Stimulated activated CD4-positive, alpha-beta T cell treated with anti-CD3 and anti-CD28 coated beads, Interleukin-2, amount 100 ng/mL, for 4 hours (primary cell): ENCODE data around the gene ERP27.

Experiments
- DNase-seq: peaks from one replicate; pipeline ENCODE4 v3.0.0-alpha.2; 2020; ENCODE audit warnings: low read depth

ERP27 gene

DNA sequence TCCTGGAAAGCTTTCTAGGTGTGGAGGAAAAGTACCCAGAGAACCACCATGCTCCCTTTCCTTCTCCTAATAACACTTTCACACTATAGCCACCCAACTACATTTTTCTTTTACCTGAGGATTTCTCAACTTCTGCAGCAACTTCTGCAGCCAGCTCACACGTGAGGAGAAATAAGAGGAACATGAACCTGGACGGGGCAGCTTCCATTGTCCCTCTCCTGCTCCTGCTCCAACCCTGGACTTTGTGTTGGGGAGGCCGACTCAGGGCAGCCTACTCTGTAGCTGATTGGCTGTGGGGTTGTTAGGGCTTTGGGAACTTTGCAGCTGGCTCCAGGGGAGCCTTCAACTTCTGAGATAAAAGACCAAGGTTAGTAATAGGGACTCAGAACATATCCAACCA is at the start of gene ERP27:
Gene ERP27 (minus strand): TSS at position 237 of the 400 bp plus-strand sequence. CDS start 29 bp downstream, at position 208.
- DNase-seq, result no peak

- DNase-seq, result no peak
These were observed 49.7 kb upstream of the ERP27 start for GRCh38 chr12:14988035-14988434.

DNA sequence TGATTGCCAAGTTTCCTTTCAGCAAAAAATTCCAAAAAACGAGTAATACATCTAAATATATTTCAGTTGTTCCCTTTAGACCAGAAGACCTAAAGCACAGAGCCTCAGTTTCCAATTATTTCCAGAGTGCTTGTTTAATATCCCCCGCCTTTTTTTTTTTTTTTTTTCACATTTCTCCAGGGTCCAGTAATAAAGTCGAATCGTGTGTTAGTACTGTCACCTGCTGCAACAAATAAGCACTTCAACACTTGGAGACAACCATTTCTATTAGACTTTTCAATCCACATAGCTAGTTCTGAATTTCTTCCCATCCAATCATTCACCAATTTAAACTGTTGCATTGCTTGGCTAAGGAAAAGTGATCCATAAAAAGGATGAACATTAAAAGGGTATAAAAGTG is 48.1 kb upstream of the ERP27 start:
- DNase-seq, result no peak

GRCh38 chr12:14984766-14985285 is 46.5 kb upstream of the ERP27 start:
- DNase-seq, result no peak

DNA sequence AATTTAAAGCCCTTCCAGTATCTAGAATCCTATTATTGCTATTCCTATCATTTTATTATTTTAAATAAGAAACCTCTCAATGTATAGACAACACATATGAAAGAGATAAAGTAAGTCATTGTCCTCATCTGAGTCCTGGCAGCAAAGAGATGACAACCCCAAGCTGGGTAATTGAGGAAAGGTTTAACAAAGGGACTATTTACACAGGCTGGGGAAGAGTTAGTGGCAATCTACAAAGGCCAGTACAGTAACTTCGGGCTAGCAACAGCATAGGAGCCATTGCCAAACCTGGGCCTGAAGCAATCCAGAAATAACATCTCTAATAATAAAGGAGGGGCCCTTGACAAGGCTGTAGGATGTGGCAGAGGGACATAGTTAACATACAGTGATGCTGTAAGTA is 45.7 kb upstream of the ERP27 start:
- DNase-seq, result no peak

DNA sequence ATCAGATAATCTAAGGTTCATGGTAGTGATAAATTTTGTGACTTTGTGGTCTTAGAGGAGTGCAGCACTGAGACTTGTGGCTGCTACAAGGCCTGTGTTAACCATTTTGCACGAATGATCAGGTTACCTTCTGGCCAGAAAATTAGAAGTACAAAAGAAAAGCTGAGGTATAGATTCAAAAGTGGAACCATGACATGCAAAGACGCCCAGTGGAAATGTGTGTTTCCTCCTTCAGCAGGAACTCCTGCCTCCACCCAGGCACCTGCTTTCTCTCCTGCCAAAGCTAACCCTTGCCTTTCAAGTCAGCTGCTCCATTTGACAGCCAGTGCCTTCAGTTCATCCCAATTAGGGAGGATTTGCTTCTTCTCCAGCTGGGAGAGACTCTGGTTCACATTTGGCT is 44.7 kb upstream of the ERP27 start:
- no peak for DNase-seq

GRCh38 chr12:14982562-14982961 is 44.2 kb upstream of the ERP27 start:
- no peak for DNase-seq

GRCh38 chr12:14981049-14981448 is 42.7 kb upstream of the ERP27 start:
- no peak for DNase-seq

DNA sequence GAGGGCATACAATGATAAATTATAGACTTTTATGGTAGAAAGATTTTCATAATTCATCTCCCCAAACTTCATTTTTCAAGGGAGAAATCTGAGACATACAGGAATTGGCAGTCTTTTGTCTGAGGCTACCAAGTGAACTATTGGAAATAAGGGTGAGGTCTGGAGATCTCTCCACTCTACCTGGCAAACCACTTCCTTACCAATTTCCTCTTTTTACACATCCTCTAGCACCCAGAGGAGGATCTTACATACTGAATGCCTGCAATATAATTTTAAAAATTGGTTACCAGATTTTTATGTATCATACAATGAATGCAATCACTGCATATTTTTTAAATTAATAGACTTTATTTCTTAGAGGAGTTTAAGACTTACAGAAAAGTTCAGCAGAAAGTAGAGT is 41.1 kb upstream of the ERP27 start:
- DNase-seq, result no peak

GRCh38 chr12:14976658-14977057 is 38.3 kb upstream of the ERP27 start:
- DNase-seq, result no peak

GRCh38 chr12:14975457-14975856 is 37.1 kb upstream of the ERP27 start:
- DNase-seq, result no peak

- no peak for DNase-seq
These were observed 36.3 kb upstream of the ERP27 start for GRCh38 chr12:14974633-14975032.

GRCh38 chr12:14972816-14973215 is 34.5 kb upstream of the ERP27 start, which contains the start of gene PDE6H:
PDE6H (plus strand) TSS chr12:14973042; CDS start chr12:14978013, 4,971 bp downstream.
- no peak for DNase-seq

- DNase-seq, result no peak
These were observed 32.1 kb upstream of the ERP27 start for GRCh38 chr12:14970473-14970872.

GRCh38 chr12:14968478-14968877 is 30.1 kb upstream of the ERP27 start:
- DNase-seq, result no peak

- DNase-seq, result no peak
These were observed 26.9 kb upstream of the ERP27 start for GRCh38 chr12:14965221-14965620.

- DNase-seq, result no peak
These were observed 26.1 kb upstream of the ERP27 start for GRCh38 chr12:14964406-14964805.

GRCh38 chr12:14963520-14963919 is 25.2 kb upstream of the ERP27 start:
- DNase-seq, result no peak

GRCh38 chr12:14962797-14963196 is 24.5 kb upstream of the ERP27 start:
- no peak for DNase-seq

DNA sequence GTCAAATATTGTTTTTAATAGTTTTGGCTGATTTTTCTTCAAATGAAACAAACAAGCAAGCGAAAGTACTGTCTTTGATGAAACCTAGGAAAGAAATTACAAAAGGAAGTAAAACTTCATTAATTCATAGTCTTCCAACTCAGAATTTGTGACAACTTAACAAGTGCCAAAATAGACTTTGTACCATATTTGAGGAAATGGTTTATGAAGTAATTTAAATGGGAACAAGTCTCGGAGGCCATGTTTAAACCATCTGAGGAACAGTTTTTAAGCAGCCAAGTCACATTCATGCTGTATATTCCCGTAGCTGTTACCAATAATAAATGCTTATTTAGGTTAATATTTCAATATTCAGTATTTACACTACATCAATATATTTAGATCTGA is 23.8 kb upstream of the ERP27 start:
- DNase-seq, result no peak

DNA sequence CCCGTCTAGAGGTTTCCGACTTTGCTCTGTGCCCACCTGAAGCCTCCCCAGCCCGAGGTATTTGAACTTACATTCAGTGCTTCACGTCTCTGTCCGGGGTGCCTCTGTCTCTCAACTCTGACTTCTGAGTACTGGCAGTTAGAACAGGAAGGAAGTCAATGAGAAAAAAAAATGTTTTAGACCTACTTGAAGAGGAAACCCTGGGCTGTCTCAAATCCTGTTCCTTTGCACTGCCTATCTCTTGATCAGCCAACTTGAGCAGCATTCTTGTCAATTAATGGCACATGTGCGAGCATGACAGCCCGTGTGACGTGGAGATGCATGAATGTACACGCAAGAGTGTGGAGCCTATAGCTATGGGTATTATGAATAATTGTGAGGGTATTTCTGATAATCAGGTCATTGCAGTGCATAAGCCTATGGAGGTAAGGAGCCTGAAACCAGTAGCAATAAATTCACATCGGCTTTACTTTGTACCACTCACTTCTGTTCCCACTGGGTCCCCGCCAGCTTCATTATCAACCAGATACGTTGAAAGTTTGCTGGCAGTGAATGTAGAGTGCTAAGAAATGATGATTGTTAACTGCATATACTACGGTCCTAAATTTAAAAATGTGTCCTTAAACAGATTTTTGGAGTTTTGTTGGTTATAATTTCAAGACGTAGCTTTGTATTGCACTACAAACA is 23.3 kb upstream of the ERP27 start, which contains the start of gene ARHGDIB:
Gene ARHGDIB (minus strand): TSS at position 136 of the 687 bp plus-strand sequence. CDS start 10,889 bp downstream, outside the sequence.
- peak; percentile 61 for DNase-seq

DNA sequence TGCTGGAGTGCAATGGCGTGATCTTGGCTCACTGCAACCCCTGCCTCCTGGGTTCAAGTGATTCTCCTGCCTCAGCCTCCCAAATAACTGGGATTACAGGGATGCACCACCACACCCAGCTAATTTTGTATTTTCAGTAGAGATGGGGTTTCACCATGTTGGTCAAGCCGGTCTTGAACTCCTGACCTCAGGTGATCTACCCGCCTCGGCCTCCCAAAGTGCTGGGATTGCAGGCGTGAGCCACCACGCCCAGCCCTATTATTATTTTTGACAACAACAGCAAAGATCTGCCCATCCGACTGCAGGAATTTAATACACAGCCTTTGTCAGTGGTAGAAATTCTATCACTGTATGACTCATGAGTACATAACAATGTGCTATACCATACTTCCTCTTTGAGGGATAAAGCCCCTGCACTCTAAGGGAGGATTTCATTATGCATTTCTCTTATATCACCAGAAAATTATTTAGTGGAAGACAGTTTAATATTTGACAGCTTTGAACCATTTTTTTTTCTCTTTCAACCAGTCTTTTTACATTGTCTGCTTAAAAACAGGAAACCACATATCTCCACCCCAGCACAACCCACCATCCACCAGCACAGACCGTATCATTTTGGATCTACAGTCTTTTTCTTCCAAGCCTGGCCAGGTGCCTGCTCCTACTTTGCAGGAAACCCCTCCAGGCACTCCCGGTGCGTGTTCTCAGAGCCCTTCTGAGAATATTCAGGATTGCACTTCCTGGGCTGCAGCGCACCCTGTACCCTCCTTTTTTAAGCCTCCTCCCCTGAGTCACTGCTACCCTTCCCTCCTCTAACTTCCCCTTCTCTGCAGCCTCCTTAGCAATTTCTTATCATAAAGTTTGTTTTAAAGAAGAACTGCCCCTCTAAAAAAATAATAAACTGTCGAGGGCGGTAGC is 22.5 kb upstream of the ERP27 start:
- DNase-seq, result no peak
